Hypothalamus (tissue), 51 donors: ENCODE results near the gene SCD5.
A peak's percentile ranks its signal among the peaks of the same experiment; 100 is the strongest.

ENCODE experiments used
- DNase-seq, 51 donors: peaks; one replicate each; lab custom pipeline; 2025; lab: John Stamatoyannopoulos, UW

The SCD5 gene

GRCh38 chr4:82797405-82798111 lies 1.0 kb downstream of the SCD5 start:
- DNase-seq, result peak in 27 of 51 donors; percentile 13 to 77 (median 34)

GRCh38 chr4:82797040-82797404 lies 1.6 kb downstream of the SCD5 start:
- peak in 20 of 51 donors; percentile 12 to 73 (median 42) for DNase-seq

- peak in 5 of 51 donors; percentile 22 to 81 (median 61) for DNase-seq
Measured at GRCh38 chr4:82792912-82793649, 5.5 kb downstream of the SCD5 start.

- no peak for DNase-seq
Measured at GRCh38 chr4:82791179-82791578, 7.4 kb downstream of the SCD5 start.

GRCh38 chr4:82790060-82790660 lies 8.4 kb downstream of the SCD5 start:
- DNase-seq, result peak in 5 of 51 donors; percentile 11 to 58 (median 34)

GRCh38 chr4:82789025-82789776 lies 9.4 kb downstream of the SCD5 start:
- DNase-seq, result no peak

- DNase-seq, result no peak
Measured at GRCh38 chr4:82787342-82787741, 11.3 kb downstream of the SCD5 start.

GRCh38 chr4:82786828-82787227 lies 11.8 kb downstream of the SCD5 start:
- no peak for DNase-seq

- peak in 5 of 51 donors; percentile 17 to 81 (median 33) for DNase-seq
Measured at GRCh38 chr4:82785611-82786400, 12.8 kb downstream of the SCD5 start.

GRCh38 chr4:82784681-82785610 lies 13.7 kb downstream of the SCD5 start:
- peak in 3 of 51 donors; percentile 15 to 81 (median 22) for DNase-seq

GRCh38 chr4:82782626-82783345 lies 15.8 kb downstream of the SCD5 start:
- no peak for DNase-seq

- peak in 46 of 51 donors; percentile 3 to 77 (median 50) for DNase-seq
Measured at GRCh38 chr4:82780752-82781231, 17.8 kb downstream of the SCD5 start.

GRCh38 chr4:82780170-82780751 lies 18.3 kb downstream of the SCD5 start:
- DNase-seq, result no peak

GRCh38 chr4:82779032-82779431 lies 19.6 kb downstream of the SCD5 start:
- DNase-seq, result no peak

GRCh38 chr4:82777857-82778525 lies 20.6 kb downstream of the SCD5 start:
- DNase-seq, result no peak

GRCh38 chr4:82776925-82777542 lies 21.6 kb downstream of the SCD5 start:
- DNase-seq, result no peak

GRCh38 chr4:82775243-82775642 lies 23.4 kb downstream of the SCD5 start:
- DNase-seq, result no peak
